ENCODE results near the gene CLEC2L. TPM values are rescaled to one million over a fixed set of nuclear protein-coding genes. Genes with fewer than 3 reads are reported as not detected.
A peak's percentile ranks its signal among the peaks of the same experiment; 100 is the strongest.

CLEC2L gene
- not detected for total RNA-seq
- long read RNA-seq = 0 reads

GRCh38 chr7:139523199-139523941, at the start of gene CLEC2L:
Gene CLEC2L (plus strand): TSS chr7:139523685. CDS start chr7:139523928, 243 bp downstream.
- DNase-seq = no peak
- intact Hi-C loops (cut with micrococcal nuclease) = no loop called here
- ATAC-seq = peak; percentile 72

GRCh38 chr7:139476139-139476538, 47.3 kb upstream of the CLEC2L start:
- DNase-seq (no peak), ATAC-seq (no peak)
- intact Hi-C loops (cut with micrococcal nuclease) = no loop called here

GRCh38 chr7:139476891-139477290, 46.6 kb upstream of the CLEC2L start:
- intact Hi-C loops (cut with micrococcal nuclease) = no loop called here
- DNase-seq = no peak
- ATAC-seq = no peak

- DNase-seq (no peak), ATAC-seq (no peak)
- intact Hi-C loops (cut with micrococcal nuclease) = no loop called here
Measured at GRCh38 chr7:139479620-139480019, 43.9 kb upstream of the CLEC2L start.

GRCh38 chr7:139481364-139481763, 42.1 kb upstream of the CLEC2L start:
- ATAC-seq (no peak), DNase-seq (no peak)
- intact Hi-C loops (cut with micrococcal nuclease) = no loop called here

GRCh38 chr7:139482122-139482521, 41.4 kb upstream of the CLEC2L start:
- ATAC-seq (no peak), DNase-seq (no peak)
- intact Hi-C loops (cut with micrococcal nuclease) = no loop called here

GRCh38 chr7:139482662-139483466, 40.6 kb upstream of the CLEC2L start:
- peak; percentile 38 for DNase-seq
- peak; percentile 54 for ATAC-seq
- intact Hi-C loops (cut with micrococcal nuclease) = no loop called here

- DNase-seq = no peak
- ATAC-seq = no peak
- intact Hi-C loops (cut with micrococcal nuclease) = no loop called here
Measured at GRCh38 chr7:139487366-139488080, 36.0 kb upstream of the CLEC2L start.

GRCh38 chr7:139488810-139489209, 34.7 kb upstream of the CLEC2L start:
- no peak for ATAC-seq
- DNase-seq = no peak
- intact Hi-C loops (cut with micrococcal nuclease) = no loop called here

GRCh38 chr7:139490130-139490529, 33.4 kb upstream of the CLEC2L start:
- intact Hi-C loops (cut with micrococcal nuclease) = loop anchor here (10.0 kb wide), 1 partner anchor 515 kb away; no protein-coding TSS in a partner anchor

GRCh38 chr7:139492293-139492692, 31.2 kb upstream of the CLEC2L start:
- intact Hi-C loops (cut with micrococcal nuclease) = loop anchor here (10.0 kb wide), 1 partner anchor 513 kb away; no protein-coding TSS in a partner anchor
- ATAC-seq (no peak), DNase-seq (no peak)

More at GRCh38 chr7:139490130-139490529, 33.4 kb upstream of the CLEC2L start:
- ATAC-seq (no peak), DNase-seq (no peak)

- intact Hi-C loops (cut with micrococcal nuclease) = loop anchor here (10.0 kb wide), 1 partner anchor 510 kb away; no protein-coding TSS in a partner anchor
- ATAC-seq = peak; percentile 20
- DNase-seq = no peak
Measured at GRCh38 chr7:139494835-139495579, 28.5 kb upstream of the CLEC2L start.

- ATAC-seq (no peak), DNase-seq (no peak)
- intact Hi-C loops (cut with micrococcal nuclease) = loop anchor here (10.0 kb wide), 1 partner anchor 509 kb away; no protein-coding TSS in a partner anchor
Measured at GRCh38 chr7:139495580-139496125, 27.8 kb upstream of the CLEC2L start.

- intact Hi-C loops (cut with micrococcal nuclease) = loop anchor here (10.0 kb wide), 1 partner anchor 508 kb away; no protein-coding TSS in a partner anchor
- ATAC-seq = no peak
- DNase-seq = no peak
Measured at GRCh38 chr7:139496528-139496927, 27.0 kb upstream of the CLEC2L start.

GRCh38 chr7:139500770-139501138, 22.7 kb upstream of the CLEC2L start:
- ATAC-seq (no peak), DNase-seq (no peak)
- intact Hi-C loops (cut with micrococcal nuclease) = no loop called here

GRCh38 chr7:139502226-139502625, 21.3 kb upstream of the CLEC2L start:
- ATAC-seq = no peak
- DNase-seq = no peak
- intact Hi-C loops (cut with micrococcal nuclease) = no loop called here

- no peak for DNase-seq
- intact Hi-C loops (cut with micrococcal nuclease) = no loop called here
- ATAC-seq = no peak
Measured at GRCh38 chr7:139505563-139505962, 17.9 kb upstream of the CLEC2L start.

- intact Hi-C loops (cut with micrococcal nuclease) = no loop called here
- no peak for ATAC-seq
- no peak for DNase-seq
Measured at GRCh38 chr7:139509535-139509934, 13.9 kb upstream of the CLEC2L start.

- ATAC-seq = no peak
- no peak for DNase-seq
Measured at GRCh38 chr7:139511315-139511714, 12.2 kb upstream of the CLEC2L start.

More at GRCh38 chr7:139511315-139511714, 12.2 kb upstream of the CLEC2L start:
- intact Hi-C loops (cut with micrococcal nuclease) = no loop called here
